Upper lobe of right lung (tissue), 1 donor: Measurements from ENCODE around the gene FCHSD2. TPM values are rescaled to one million over a fixed set of nuclear protein-coding genes. Genes with fewer than 3 reads are reported as not detected.

Experiments
- ATAC-seq: fragments of 200-7000 bp; cut with Tn5 transposase; one replicate; pipeline ENCODE4 v1.9.1; 2020; ENCODE audit warnings: mild to moderate bottlenecking, moderate library complexity
- DNase-seq: peaks from one replicate; pipeline ENCODE4 v3.0.0-alpha.2; 2020
- H3K27ac ChIP-seq: fragments of 200-600 bp; one replicate; pipeline ENCODE4 v1.8.0; 2022
- H3K27me3 ChIP-seq: fragments of 200-600 bp; one replicate; pipeline ENCODE4 v1.8.0; 2022; ENCODE audit warnings: mild to moderate bottlenecking
- H3K36me3 ChIP-seq: fragments of 200-600 bp; one replicate; pipeline ENCODE4 v1.8.0; 2022
- H3K4me1 ChIP-seq: fragments of 200-600 bp; one replicate; pipeline ENCODE4 v1.8.0; 2022
- H3K4me3 ChIP-seq: fragments of 200-600 bp; one replicate; pipeline ENCODE4 v1.8.0; 2022; ENCODE audit warnings: mild to moderate bottlenecking
- H3K9me3 ChIP-seq: fragments of 200-600 bp; one replicate; pipeline ENCODE4 v1.8.0; 2022
- intact Hi-C: fragments of 100-400 bp; cut with DNase I; formaldehyde crosslinking; loops from one replicate; pipeline ENCODE4 v1.11.0; 2022
- total RNA-seq: library from RNA; stranded (reverse); fragmentation: NEBNext Ultra II Directional; extraction: Animal tissue kit (Norgen Biotek cat#: 25700); gene quantifications from one replicate; pipeline ENCODE4 v1.2.1, GENCODE V29; 2021
- TF ChIP-seq, protein P1 (sequence below): fragments of 200-600 bp; IDR thresholded peaks from one replicate; pipeline ENCODE4 v1.8.0; 2022; ENCODE audit warnings: antibody characterized with exemption
- donor health status: DM: no; HTN: yes; CAD: no; lungs with severe emphysema.

Gene FCHSD2
- total RNA-seq, 1 donor from 2014 or later, result 71.2 TPM

DNA sequence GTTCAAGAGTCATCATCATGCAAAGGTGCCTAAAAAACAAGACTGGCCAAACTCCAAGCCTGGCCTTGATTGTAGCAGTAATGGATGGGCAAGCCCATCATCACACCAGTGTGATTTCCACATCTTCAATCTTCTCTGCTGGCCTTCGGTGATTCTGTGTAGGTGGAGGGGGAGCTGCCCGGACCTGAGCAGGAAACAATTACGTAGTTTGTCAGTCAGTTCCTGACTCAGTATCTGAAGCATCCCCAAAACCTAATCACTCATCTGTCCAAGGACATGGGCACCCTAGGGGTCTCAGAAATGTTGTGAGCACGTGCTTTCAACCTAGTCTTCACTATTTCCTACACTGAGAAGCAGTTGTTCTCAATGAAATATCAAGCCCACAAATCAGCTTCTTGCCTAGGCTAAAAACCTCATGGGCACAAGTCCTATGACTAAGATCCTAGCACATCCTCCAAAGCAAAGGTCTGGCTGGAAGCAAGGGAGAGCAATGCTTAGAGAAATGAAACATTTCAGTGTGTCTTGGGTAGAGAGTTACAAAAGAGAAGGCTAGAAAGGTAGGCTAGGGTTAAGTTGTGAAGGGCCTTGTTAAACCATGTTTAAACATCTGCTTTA lies 303.3 kb downstream of the FCHSD2 start:
- no peak for ATAC-seq
- Histone ChIP-seq H3K27ac (no peak overlapping the region), H3K27me3 (no peaks in the 10 kb centered on the region), H3K9me3 (no peaks in the 10 kb centered on the region), H3K4me3 (no peak overlapping the region), H3K36me3 (peaks cover 68% of the 10 kb centered on the region), H3K4me1 (peaks cover 21% of the 10 kb centered on the region)
- TF ChIP-seq, protein P1, sequence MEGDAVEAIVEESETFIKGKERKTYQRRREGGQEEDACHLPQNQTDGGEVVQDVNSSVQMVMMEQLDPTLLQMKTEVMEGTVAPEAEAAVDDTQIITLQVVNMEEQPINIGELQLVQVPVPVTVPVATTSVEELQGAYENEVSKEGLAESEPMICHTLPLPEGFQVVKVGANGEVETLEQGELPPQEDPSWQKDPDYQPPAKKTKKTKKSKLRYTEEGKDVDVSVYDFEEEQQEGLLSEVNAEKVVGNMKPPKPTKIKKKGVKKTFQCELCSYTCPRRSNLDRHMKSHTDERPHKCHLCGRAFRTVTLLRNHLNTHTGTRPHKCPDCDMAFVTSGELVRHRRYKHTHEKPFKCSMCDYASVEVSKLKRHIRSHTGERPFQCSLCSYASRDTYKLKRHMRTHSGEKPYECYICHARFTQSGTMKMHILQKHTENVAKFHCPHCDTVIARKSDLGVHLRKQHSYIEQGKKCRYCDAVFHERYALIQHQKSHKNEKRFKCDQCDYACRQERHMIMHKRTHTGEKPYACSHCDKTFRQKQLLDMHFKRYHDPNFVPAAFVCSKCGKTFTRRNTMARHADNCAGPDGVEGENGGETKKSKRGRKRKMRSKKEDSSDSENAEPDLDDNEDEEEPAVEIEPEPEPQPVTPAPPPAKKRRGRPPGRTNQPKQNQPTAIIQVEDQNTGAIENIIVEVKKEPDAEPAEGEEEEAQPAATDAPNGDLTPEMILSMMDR, result no peak
- no peak for DNase-seq
- intact Hi-C loops, result no loop called here

DNA sequence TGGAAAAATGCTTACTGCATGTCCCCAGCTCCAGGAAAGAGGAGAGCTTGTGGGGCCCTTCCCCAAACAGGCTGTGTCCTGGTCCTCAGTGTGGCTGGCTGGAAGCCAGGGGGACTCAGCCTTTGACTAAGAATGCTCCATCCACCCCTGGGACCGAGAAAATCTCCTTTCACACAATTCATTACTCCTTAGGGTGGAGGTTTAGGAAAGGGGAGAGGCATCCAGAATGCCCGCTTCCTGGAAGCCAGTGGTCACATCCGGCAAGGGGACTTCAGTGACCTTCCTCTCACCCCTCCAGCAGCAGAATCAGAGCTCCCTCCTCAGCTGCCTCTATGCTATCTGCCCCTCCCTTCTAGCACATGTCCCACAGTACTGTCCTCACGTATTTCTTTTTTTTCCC lies 306.0 kb downstream of the FCHSD2 start:
- DNase-seq, result peak; percentile 64

GRCh38 chr11:72834905-72835304 lies 307.2 kb downstream of the FCHSD2 start:
- Histone ChIP-seq H3K4me1 (peaks cover 33% of the 10 kb centered on the region), H3K27ac (peak overlapping the region; percentile 82), H3K4me3 (no peak overlapping the region), H3K27me3 (no peaks in the 10 kb centered on the region), H3K36me3 (peaks cover 42% of the 10 kb centered on the region), H3K9me3 (no peaks in the 10 kb centered on the region)
- intact Hi-C loops, result loop anchor here (5.0 kb wide), 1 partner anchor 347 kb away; no protein-coding TSS in a partner anchor
- TF ChIP-seq, protein P1, result no peak
- peak; percentile 54 for ATAC-seq
- DNase-seq, result no peak

More for the DNA sequence above, 306.0 kb downstream of the FCHSD2 start:
- no peak overlapping the region for H3K4me3 ChIP-seq
- H3K36me3 ChIP-seq, result peaks cover 48% of the 10 kb centered on the region
- H3K27ac ChIP-seq, result peak overlapping the region; percentile 82
- ATAC-seq, result peak; percentile 31
- TF ChIP-seq, protein P1, result no peak
- H3K27me3 ChIP-seq, result no peaks in the 10 kb centered on the region
- no peaks in the 10 kb centered on the region for H3K9me3 ChIP-seq
- peaks cover 33% of the 10 kb centered on the region for H3K4me1 ChIP-seq
- intact Hi-C loops, result no loop called here

GRCh38 chr11:72833811-72834493 lies 308.2 kb downstream of the FCHSD2 start:
- ATAC-seq, result no peak
- no peaks in the 10 kb centered on the region for H3K27me3 ChIP-seq
- H3K4me1 ChIP-seq, result peaks cover 33% of the 10 kb centered on the region
- H3K4me3 ChIP-seq, result no peak overlapping the region
- intact Hi-C loops, result loop anchor here (5.0 kb wide), 1 partner anchor 348 kb away; no protein-coding TSS in a partner anchor
- no peaks in the 10 kb centered on the region for H3K9me3 ChIP-seq
- H3K36me3 ChIP-seq, result peaks cover 38% of the 10 kb centered on the region
- DNase-seq, result no peak
- H3K27ac ChIP-seq, result peak overlapping the region; percentile 82
- TF ChIP-seq, protein P1, result no peak

DNA sequence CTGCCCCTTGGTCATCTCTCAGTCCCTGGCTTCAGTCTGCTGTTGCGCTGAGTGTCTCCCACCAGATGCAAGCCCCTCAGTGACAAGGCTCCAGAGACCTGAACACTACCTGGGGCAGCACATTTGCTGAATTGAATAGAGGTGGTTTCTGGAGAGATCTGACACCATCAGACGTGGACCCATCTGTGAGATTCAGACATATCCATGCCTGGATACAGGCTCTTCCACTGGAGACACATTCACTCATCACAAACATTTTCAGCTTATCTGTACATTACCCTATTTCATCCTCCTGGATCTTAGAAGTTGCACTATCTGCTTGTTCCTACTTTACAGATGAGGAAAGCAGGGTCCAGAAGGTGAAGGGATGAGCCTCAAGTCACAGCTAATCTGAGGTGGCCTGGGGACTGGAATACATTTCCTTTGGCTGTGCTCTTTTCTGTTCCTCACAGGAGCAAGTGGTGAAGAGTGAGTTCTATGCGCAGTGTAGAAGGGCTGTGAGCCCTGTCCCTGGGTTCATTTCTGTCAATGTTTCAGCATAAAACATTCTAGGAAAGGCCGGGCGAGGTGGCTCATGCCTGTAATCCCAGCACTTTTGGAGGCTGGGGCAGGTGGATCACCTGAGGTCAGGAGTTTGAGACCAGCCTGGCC lies 308.9 kb downstream of the FCHSD2 start:
- TF ChIP-seq, protein P1, result no peak
- Histone ChIP-seq H3K4me3 (no peak overlapping the region), H3K27ac (peak overlapping the region; percentile 53), H3K36me3 (peaks cover 36% of the 10 kb centered on the region), H3K27me3 (no peaks in the 10 kb centered on the region), H3K4me1 (peaks cover 37% of the 10 kb centered on the region), H3K9me3 (no peaks in the 10 kb centered on the region)
- ATAC-seq (no peak), DNase-seq (no peak)
- intact Hi-C loops, result loop anchor here (5.0 kb wide), 1 partner anchor 349 kb away; no protein-coding TSS in a partner anchor
